Kidney (tissue), 14 donors: ENCODE data around the gene SYNE1. TPM values are rescaled to one million over a fixed set of nuclear protein-coding genes. Genes with fewer than 3 reads are reported as not detected.
A peak's percentile ranks its signal among the peaks of the same experiment; 100 is the strongest.

Source experiments
- DNase-seq, 5 donors: peaks; one replicate each; pipeline ENCODE4 v3.0.0-alpha.2; 2013 to 2020
- FAIRE-seq: peaks from 2 replicates; lab custom pipeline; 2012; peaks lifted over from hg19 to GRCh38; lab: Jason Lieb, UNC
- H3K27ac ChIP-seq, 2 donors: one replicate each; pipeline ENCODE4 v1.7.0; 2013; ENCODE audit warnings: low read depth in 2 of 2, low read length in 2 of 2, inconsistent platforms in 1 of 2
- H3K27me3 ChIP-seq: one replicate; pipeline ENCODE4 v1.7.1; 2013; ENCODE audit warnings: low read length, inconsistent platforms; ENCODE audit not compliant: control insufficient read depth, insufficient read depth
- H3K36me3 ChIP-seq, 3 donors: one replicate each; pipeline versions ENCODE4 v1.7.0 to v1.7.1; 2013; ENCODE audit warnings: low read length in 3 of 3, control low read depth in 1 of 3, inconsistent platforms in 1 of 3; ENCODE audit not compliant: insufficient read depth in 3 of 3, control insufficient read depth in 2 of 3
- H3K4me1 ChIP-seq, 3 donors: one replicate each; pipeline versions ENCODE4 v1.7.0 to v1.7.1; 2013; ENCODE audit warnings: low read length in 3 of 3, inconsistent platforms in 1 of 3, low read depth in 1 of 3; ENCODE audit not compliant: control insufficient read depth in 2 of 3, insufficient read depth in 2 of 3
- H3K4me3 ChIP-seq, 3 donors: one replicate each; pipeline versions ENCODE4 v1.7.0 to v1.8.1; 2013; ENCODE audit warnings: low read length in 3 of 3, control low read depth in 1 of 3, inconsistent platforms in 1 of 3
- H3K9ac ChIP-seq, 3 donors: one replicate each; pipeline versions ENCODE4 v1.7.0 to v1.7.1; 2013; ENCODE audit warnings: low read length in 3 of 3, control low read depth in 1 of 3, inconsistent platforms in 1 of 3
- H3K9me3 ChIP-seq, 3 donors: one replicate each; pipeline versions ENCODE4 v1.7.0 to v1.7.1; 2013; ENCODE audit warnings: low read length in 3 of 3, control low read depth in 1 of 3, inconsistent platforms in 1 of 3; ENCODE audit not compliant: control insufficient read depth in 2 of 3, insufficient read depth in 1 of 3
- intact Hi-C: fragments of 100-400 bp; cut with DNase I; formaldehyde crosslinking; loops from one replicate; pipeline ENCODE4 v1.11.1; 2022
- polyA plus RNA-seq: library from polyadenylated mRNA; stranded (reverse); fragments of 350-450 nt; fragmentation: Illumina TruSeq; extraction: RNeasy Lipid Tissue Mini Kit (QIAGEN cat#74804); gene quantifications from one replicate; pipeline ENCODE4 v1.2.3, GENCODE V29; 2014; ENCODE audit warnings: low read depth, low replicate concordance; ENCODE audit not compliant: insufficient read depth
- total RNA-seq: library from RNA; stranded (reverse); fragmentation: NEBNext Ultra II Directional; extraction: Animal tissue kit (Norgen Biotek cat#: 25700); gene quantifications from one replicate; pipeline ENCODE4 v1.2.1, GENCODE V29; 2021
- TF ChIP-seq, protein P1 (sequence below): IDR thresholded peaks from 3 replicates; pipeline ENCODE4 v1.5.1; 2012; ENCODE audit warnings: mild to moderate bottlenecking, moderate library complexity, borderline replicate concordance; ENCODE audit not compliant: insufficient read depth; ENCODE audit errors: extremely low read depth
- donor health status: control.
- donor health status: control.
- donor health status: control.
- donor health status: control.
- donor health status: control.
- donor health status: DM: yes; HTN: yes; CAD: no.
- donor health status: Normal renal cell carcinoma (clear cell type).

The SYNE1 gene
- total and polyA plus RNA-seq, 2 donors from 2014 or later: 47.8 to 216 TPM

DNA sequence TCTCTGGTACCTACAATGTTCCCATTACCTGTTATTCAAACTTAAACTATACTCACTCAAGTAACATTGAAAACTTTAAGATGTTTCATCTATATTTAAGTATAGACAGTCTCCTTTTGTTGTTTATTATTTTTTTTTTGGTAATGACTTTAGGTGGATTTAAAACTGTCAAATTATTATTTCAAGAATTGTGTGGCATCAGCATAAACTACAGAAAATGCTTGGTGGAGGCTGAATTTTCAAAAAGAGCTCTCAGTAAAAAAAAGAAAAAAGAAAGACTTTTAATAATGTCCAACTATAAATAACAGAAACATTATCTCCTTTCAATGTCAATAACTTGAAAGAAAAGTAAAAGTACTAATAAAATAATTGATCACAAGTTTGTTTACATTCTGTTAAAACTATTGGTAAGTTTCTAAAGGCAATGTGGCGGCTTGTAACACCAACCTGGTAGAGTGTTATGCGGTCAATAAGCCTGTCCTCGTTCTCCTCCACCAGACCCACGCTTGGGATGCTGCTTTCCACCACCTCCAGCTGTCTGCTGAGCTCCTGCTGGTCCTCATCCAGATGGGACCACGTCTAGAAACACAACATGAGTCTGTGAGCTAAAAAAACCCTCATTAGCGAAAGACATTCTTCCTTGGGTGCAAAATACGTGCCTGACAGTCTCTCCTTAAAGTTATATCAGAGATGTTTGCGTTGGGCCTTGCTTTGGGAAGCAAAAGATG lies 400.6 kb downstream of the SYNE1 start:
- H3K4me1 ChIP-seq: no peaks in the 10 kb centered on the region
- no peak overlapping the region for H3K27ac ChIP-seq
- TF ChIP-seq, protein P1, sequence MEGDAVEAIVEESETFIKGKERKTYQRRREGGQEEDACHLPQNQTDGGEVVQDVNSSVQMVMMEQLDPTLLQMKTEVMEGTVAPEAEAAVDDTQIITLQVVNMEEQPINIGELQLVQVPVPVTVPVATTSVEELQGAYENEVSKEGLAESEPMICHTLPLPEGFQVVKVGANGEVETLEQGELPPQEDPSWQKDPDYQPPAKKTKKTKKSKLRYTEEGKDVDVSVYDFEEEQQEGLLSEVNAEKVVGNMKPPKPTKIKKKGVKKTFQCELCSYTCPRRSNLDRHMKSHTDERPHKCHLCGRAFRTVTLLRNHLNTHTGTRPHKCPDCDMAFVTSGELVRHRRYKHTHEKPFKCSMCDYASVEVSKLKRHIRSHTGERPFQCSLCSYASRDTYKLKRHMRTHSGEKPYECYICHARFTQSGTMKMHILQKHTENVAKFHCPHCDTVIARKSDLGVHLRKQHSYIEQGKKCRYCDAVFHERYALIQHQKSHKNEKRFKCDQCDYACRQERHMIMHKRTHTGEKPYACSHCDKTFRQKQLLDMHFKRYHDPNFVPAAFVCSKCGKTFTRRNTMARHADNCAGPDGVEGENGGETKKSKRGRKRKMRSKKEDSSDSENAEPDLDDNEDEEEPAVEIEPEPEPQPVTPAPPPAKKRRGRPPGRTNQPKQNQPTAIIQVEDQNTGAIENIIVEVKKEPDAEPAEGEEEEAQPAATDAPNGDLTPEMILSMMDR: no peak
- DNase-seq (no peak), FAIRE-seq (peak; percentile 30)
- intact Hi-C loops: no loop called here
- peaks cover 12 to 74% (median 34%) of the 10 kb centered on the region in 3 donors for H3K36me3 ChIP-seq
- no peaks in the 10 kb centered on the region for H3K27me3 ChIP-seq
- H3K4me3 ChIP-seq: no peak overlapping the region
- H3K9me3 ChIP-seq: no peaks in the 10 kb centered on the region
- no peak overlapping the region for H3K9ac ChIP-seq

DNA sequence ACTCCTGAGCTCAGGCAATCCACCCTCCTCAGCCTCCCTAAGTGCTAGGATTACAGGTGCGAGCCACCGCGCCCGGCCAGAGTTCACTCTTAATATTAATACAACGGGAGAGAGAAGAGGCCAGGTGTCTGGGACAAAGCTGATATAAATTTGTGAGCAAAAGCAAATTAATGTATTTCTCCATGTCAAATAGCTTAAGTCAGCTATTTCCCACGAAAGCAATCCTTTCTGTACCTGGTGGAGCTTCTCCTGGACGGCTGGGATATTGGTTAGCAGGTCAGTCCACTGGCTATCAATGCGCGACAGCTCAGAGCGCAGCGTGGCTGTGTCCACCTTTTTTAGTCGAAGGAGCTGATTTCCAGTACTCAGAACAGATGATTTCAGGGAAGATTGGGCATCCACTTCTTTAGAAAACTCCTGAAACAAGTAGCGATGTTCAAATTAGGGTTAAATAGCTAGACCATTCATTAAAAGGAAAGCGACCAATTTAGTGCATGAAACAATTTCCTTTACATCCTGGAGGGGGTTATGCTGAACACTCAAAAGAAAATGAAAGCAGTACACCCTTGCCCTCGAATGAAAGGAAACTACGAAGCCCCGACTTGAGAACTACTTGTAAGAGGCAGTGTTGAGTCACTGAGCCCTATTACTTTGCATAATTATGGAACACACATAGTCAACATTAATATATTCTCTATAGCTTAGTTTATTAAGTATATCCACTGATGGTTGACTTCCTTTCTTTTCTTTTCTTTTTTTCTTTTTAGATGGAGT lies 403.4 kb downstream of the SYNE1 start:
- Histone ChIP-seq H3K27me3 (no peaks in the 10 kb centered on the region), H3K27ac (no peak overlapping the region), H3K9ac (no peak overlapping the region), H3K9me3 (no peaks in the 10 kb centered on the region), H3K36me3 (peaks cover 9 to 55% (median 27%) of the 10 kb centered on the region in 3 donors), H3K4me1 (no peaks in the 10 kb centered on the region), H3K4me3 (no peak overlapping the region)
- DNase-seq (peak in 1 of 5 donors; percentile 7), FAIRE-seq (no peak)
- intact Hi-C loops: no loop called here
- TF ChIP-seq, protein P1: no peak

DNA sequence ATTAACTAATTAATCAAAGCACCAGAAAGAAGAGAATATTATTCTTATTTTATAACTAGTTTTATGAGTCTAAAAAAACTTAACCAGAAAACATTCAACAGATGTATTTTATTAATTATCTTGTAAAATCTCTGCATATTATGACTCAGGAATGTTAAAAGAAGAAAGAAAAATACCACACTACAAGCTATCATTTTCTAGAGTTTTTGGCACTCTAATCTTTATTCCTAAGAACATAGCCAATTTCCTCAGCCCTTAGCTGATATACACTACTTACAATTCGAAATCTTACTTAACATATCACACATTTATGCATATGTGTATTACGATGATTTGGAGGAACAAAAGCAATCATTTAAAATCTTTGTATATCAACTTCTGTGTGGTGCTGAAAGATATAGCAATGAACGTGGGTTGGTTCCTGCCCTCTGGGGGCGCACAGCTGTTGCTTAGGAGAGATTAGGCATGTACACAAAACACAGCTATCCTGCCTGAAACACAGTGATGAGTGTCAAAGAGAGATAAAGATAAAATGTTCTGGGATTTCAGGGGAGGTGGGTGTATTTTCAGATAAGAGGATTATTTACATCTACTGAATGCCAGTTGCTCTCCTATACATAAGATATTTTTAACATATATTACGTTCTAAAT lies 404.5 kb downstream of the SYNE1 start:
- no peaks in the 10 kb centered on the region for H3K4me1 ChIP-seq
- H3K9ac ChIP-seq: no peak overlapping the region
- intact Hi-C loops: no loop called here
- no peaks in the 10 kb centered on the region for H3K27me3 ChIP-seq
- no peak overlapping the region for H3K4me3 ChIP-seq
- TF ChIP-seq, protein P1: no peak
- peak; percentile 66 for FAIRE-seq
- H3K27ac ChIP-seq: no peak overlapping the region
- H3K36me3 ChIP-seq: peaks cover 9 to 44% (median 25%) of the 10 kb centered on the region in 3 donors
- no peaks in the 10 kb centered on the region for H3K9me3 ChIP-seq
- DNase-seq: peak in 2 of 5 donors; percentile 17 to 54
